Tibial artery (tissue), 4 donors: ENCODE measurements around the gene ZEB2.
"Not testable (repeated sequence)": the region's sequence is repeated elsewhere in the genome, so short reads cannot be mapped to it uniquely, and the experiment has no call there.

Source experiments
- DNase-seq, 2 donors: peaks; one replicate each; pipeline ENCODE4 v3.0.0-alpha.2; 2019
- H3K27ac ChIP-seq, 2 donors: fragments of 200-600 bp; sonication (generic) in 1 of 2; 1 replicate in 1 of 2; 2 replicates in 1 of 2; pipeline ENCODE4 v1.5.1; 2018 to 2019; ENCODE audit warnings: mild to moderate bottlenecking in 1 of 2
- H3K27me3 ChIP-seq, 2 donors: fragments of 200-600 bp; sonication (generic) in 1 of 2; one replicate each; pipeline versions ENCODE4 v1.5.1 to v1.6.0; 2016 to 2019
- H3K36me3 ChIP-seq, 3 donors: fragments of 200-600 bp; sonication (generic) in 2 of 3; one replicate each; pipeline ENCODE4 v1.5.1; 2016 to 2019; ENCODE audit warnings: mild to moderate bottlenecking in 2 of 3
- H3K4me1 ChIP-seq, 4 donors: fragments of 200-600 bp; sonication (generic) in 2 of 4; 1 replicate in 3 of 4; 2 replicates in 1 of 4; pipeline ENCODE4 v1.5.1; 2016 to 2019
- H3K4me3 ChIP-seq, 2 donors: fragments of 200-600 bp; sonication (generic) in 1 of 2; 1 replicate in 1 of 2; 2 replicates in 1 of 2; pipeline ENCODE4 v1.5.1; 2018 to 2019; ENCODE audit warnings: mild to moderate bottlenecking in 2 of 2
- H3K9me3 ChIP-seq, 3 donors: fragments of 200-600 bp; sonication (generic) in 1 of 3; one replicate each; pipeline ENCODE4 v1.5.1; 2016 to 2019
- intact Hi-C: fragments of 100-400 bp; cut with DNase I; formaldehyde crosslinking; loops from one replicate; pipeline ENCODE4 v1.15.0; 2023; ENCODE audit warnings: low total_unique reads
- TF ChIP-seq, protein P1 (sequence below), 2 experiments: fragments of 200-600 bp in 1 of 2; fragments of 450-650 bp in 1 of 2; IDR thresholded peaks; one replicate each; pipeline ENCODE4 v1.5.1; 2017 to 2019; ENCODE audit warnings: antibody characterized with exemption in 2 of 2, mild to moderate bottlenecking in 1 of 2, moderate library complexity in 1 of 2

ZEB2 gene

DNA sequence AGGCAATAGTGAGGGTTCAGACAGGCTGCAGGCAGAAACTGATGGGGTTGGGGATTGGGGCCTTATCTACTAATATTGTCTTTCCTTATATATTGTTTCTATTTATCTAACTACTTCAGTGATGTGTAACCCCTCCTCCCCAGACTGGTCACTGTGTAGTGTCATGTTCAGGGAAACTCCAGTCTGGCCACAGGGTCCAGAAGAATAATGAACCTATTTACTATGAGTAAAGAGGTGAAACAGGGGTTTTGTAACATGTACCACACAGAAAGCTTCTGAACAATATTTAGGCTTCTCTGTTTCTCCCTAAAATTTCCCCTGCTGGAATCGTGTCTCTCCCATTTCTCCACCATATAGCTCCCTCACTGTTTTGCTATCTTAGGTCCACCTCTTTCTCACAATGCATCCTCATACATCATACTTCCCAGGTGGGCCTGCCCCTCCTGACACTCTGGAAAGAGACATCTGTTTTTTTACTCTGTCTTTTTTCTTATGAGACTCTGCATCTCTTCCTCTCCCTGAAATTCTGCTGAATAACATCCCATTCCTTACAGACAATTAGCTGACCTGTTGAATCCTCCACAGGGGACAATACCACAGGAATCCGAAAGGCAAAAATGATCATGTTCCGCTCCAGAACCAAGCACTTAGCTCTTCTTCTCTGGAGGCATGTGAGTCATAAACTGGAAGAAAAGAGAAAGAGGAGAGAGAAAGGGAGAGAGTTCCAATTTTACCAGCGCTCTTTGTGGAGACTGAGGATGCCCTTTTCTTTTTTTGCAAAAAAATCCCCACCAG, 154.8 kb downstream of the ZEB2 start:
- H3K27me3 ChIP-seq, result no peaks in the 10 kb centered on the region
- H3K27ac ChIP-seq, result no peak overlapping the region
- no peak for DNase-seq
- no peak overlapping the region for H3K4me3 ChIP-seq
- intact Hi-C loops, result no loop called here
- H3K9me3 ChIP-seq, result no peaks in the 10 kb centered on the region
- TF ChIP-seq, protein P1, sequence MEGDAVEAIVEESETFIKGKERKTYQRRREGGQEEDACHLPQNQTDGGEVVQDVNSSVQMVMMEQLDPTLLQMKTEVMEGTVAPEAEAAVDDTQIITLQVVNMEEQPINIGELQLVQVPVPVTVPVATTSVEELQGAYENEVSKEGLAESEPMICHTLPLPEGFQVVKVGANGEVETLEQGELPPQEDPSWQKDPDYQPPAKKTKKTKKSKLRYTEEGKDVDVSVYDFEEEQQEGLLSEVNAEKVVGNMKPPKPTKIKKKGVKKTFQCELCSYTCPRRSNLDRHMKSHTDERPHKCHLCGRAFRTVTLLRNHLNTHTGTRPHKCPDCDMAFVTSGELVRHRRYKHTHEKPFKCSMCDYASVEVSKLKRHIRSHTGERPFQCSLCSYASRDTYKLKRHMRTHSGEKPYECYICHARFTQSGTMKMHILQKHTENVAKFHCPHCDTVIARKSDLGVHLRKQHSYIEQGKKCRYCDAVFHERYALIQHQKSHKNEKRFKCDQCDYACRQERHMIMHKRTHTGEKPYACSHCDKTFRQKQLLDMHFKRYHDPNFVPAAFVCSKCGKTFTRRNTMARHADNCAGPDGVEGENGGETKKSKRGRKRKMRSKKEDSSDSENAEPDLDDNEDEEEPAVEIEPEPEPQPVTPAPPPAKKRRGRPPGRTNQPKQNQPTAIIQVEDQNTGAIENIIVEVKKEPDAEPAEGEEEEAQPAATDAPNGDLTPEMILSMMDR (IDR thresholded peaks at IDR 0.05), result no peak
- no peaks in the 10 kb centered on the region for H3K36me3 ChIP-seq
- peaks cover 0 to 19% (median 0%) of the 10 kb centered on the region in 4 donors for H3K4me1 ChIP-seq

DNA sequence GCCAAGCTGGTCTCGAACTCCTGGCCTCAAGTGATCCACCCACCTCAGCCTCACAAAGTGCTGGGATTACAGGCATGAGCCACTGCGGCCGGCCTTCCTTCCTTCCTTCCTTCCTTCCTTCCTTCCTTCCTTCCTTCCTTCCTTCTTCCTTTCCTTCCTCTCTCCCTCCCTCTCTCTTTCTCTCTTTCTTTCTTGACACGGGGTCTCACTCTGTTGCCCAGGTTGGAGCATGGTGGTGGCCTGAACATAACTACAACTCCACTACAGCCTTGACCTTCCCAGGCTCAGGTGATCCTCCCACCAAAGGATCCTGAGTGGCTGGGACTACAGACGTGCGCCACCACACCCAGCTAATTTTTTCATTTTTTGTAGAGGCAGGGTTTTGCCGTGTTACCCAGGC, 155.7 kb downstream of the ZEB2 start:
- DNase-seq, H3K4me3 ChIP-seq, H3K27ac ChIP-seq, H3K36me3 ChIP-seq, H3K27me3 ChIP-seq, H3K9me3 ChIP-seq, intact Hi-C loops: not testable (repeated sequence)
- H3K4me1 ChIP-seq, result peaks cover 0 to 25% (median 0%) of the 10 kb centered on the region in 4 donors

DNA sequence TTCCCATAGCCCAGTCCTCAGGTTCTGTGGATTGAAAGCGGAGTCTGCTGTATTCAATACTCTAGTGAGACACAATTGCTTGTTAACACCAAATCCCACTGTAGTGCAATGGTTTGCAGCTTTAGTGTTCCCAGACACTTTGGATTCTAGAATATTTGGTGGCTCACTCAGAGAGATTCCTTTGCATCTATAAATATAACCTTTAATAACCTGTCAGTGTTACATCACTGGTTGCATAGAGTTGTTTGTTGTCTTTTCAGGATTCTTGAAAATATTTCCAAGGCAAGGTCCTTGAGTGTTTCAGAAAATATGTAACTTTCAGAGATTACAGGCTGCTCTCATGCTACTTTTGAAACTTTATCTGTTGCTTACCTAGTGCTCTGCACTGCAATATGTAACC, 157.5 kb downstream of the ZEB2 start:
- Histone ChIP-seq H3K36me3 (no peaks in the 10 kb centered on the region), H3K27ac (no peak overlapping the region), H3K4me1 (peaks cover 0 to 43% (median 7%) of the 10 kb centered on the region in 4 donors), H3K9me3 (no peaks in the 10 kb centered on the region), H3K4me3 (no peak overlapping the region), H3K27me3 (no peaks in the 10 kb centered on the region)
- TF ChIP-seq, protein P1 (IDR thresholded peaks at IDR 0.05), result no peak
- DNase-seq, result no peak
- intact Hi-C loops, result no loop called here

DNA sequence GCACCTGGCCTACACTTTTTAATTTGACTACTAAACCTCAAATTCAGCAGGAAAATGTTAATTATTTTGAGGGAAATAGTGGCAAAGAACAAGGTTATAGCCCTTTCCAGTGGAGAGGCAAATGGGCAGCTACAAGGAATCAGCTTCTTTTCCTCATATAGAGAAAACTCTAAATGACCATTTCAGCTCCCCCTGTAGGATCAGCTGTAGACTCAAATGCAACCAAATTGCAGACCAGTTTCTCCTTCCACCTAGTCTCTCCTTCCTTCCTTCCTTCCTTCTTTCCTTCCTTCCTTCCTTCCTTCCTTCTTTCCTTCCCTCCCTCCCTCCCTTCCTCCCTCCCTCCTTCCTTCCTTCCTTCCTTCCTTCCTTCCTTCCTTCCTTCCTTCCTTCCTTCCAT, 158.2 kb downstream of the ZEB2 start:
- intact Hi-C loops, result no loop called here
- Histone ChIP-seq H3K4me3 (no peak overlapping the region), H3K27ac (no peak overlapping the region), H3K36me3 (no peaks in the 10 kb centered on the region), H3K27me3 (no peaks in the 10 kb centered on the region), H3K9me3 (no peaks in the 10 kb centered on the region), H3K4me1 (peaks cover 0 to 41% (median 8%) of the 10 kb centered on the region in 4 donors)
- TF ChIP-seq, protein P1 (IDR thresholded peaks at IDR 0.05), result no peak
- DNase-seq, result no peak

DNA sequence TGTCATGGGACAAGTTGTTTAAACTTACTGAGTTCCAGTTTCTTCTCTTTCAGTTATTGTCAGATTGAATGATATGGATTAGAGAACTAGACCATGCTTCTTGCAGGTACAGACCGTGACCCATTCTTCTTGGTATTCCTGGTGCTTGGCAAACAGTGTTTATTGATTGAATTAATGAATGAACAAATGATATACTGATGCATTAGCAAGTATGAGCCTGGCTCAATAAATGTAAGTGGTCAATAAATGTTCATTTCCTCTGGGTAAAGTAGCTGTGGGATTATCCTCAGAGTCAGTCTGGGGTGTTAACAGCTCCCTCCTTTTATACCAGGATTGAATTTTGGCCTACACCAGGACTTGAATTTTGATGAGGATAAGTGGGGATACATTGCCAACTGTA, 160.2 kb downstream of the ZEB2 start:
- intact Hi-C loops, result loop anchor here (10.0 kb wide), 1 partner anchor 85 kb away; no protein-coding TSS in a partner anchor
- Histone ChIP-seq H3K4me3 (no peak overlapping the region), H3K9me3 (no peaks in the 10 kb centered on the region), H3K27me3 (no peaks in the 10 kb centered on the region), H3K4me1 (peaks cover 0 to 36% (median 8%) of the 10 kb centered on the region in 4 donors), H3K36me3 (no peaks in the 10 kb centered on the region), H3K27ac (no peak overlapping the region)
- DNase-seq, result no peak
- TF ChIP-seq, protein P1 (IDR thresholded peaks at IDR 0.05), result no peak

DNA sequence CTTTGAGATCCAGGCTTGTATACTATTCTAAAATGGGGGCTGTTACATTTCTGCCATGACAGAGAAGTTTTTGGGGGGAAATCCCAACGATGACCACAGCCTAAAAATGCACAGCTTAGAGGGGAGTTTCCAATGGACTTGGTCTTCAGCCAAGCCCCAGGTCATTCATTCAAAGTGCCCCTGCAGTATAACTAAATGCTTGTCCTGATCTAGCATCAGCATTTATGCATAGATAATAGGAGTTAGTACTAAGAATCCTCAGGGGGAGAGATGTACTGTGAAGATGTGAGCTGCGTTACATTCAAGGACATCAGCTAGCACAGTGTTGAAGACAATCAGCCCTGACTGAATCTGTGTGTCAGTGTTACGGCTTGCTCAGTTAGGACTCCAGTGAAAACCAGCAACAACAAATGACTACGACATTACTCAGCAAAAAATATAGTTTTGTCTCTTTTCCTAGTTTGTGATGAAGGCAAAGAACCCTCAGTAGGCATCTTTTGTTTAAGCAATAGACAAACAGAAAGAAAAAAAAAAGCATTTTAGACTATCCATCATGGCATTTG, 160.9 kb downstream of the ZEB2 start:
- intact Hi-C loops, result loop anchor here (10.0 kb wide), 1 partner anchor 86 kb away; no protein-coding TSS in a partner anchor
- Histone ChIP-seq H3K27me3 (no peaks in the 10 kb centered on the region), H3K4me3 (no peak overlapping the region), H3K9me3 (no peaks in the 10 kb centered on the region), H3K27ac (peak overlapping the region in 1 of 2 donors; percentile 57), H3K4me1 (peaks cover 0 to 36% (median 8%) of the 10 kb centered on the region in 4 donors), H3K36me3 (no peaks in the 10 kb centered on the region)
- TF ChIP-seq, protein P1 (IDR thresholded peaks at IDR 0.05), result no peak
- DNase-seq, result no peak
